Measurements from ENCODE around the gene TOM1L2.

DNA sequence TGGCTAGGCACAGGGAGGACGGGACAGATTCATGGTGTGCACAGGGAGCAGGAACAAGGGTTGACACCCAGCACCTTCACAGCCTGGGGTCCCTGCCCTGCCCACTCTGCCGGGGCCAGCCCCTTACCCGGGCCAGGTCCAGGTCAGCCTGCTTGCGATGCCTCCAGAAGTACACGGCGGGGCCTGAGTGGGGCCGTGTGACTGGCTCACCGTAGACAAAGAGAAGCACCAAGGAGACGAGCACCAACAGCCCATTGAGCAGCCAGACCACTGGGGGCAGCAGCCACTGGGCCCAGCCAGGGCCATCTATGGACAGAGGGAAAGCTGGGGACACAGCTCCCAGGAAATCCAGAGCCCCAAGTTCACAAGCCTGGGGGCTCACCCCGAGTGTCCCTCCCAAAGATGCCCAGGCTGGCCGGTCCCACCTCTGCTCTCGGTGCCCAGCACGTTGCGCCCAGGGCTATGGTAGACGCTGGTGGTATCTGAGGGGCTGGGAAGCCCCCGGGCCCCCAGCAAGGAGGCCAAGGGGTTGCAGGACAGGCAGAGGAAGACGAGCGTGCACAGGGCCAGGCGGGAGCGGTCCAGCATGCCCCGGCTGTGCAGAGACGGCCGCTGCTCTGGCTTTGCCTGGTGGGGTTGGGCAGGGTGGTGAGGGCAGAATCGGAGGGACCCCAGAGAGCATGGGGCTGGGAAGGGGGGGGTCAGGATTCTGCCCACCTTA lies 155.2 kb downstream of the TOM1L2 start:
- TF ChIP-seq, protein P1, sequence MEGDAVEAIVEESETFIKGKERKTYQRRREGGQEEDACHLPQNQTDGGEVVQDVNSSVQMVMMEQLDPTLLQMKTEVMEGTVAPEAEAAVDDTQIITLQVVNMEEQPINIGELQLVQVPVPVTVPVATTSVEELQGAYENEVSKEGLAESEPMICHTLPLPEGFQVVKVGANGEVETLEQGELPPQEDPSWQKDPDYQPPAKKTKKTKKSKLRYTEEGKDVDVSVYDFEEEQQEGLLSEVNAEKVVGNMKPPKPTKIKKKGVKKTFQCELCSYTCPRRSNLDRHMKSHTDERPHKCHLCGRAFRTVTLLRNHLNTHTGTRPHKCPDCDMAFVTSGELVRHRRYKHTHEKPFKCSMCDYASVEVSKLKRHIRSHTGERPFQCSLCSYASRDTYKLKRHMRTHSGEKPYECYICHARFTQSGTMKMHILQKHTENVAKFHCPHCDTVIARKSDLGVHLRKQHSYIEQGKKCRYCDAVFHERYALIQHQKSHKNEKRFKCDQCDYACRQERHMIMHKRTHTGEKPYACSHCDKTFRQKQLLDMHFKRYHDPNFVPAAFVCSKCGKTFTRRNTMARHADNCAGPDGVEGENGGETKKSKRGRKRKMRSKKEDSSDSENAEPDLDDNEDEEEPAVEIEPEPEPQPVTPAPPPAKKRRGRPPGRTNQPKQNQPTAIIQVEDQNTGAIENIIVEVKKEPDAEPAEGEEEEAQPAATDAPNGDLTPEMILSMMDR (IDR thresholded peaks at IDR 0.05), result no peak
- TF ChIP-seq POLR2AphosphoS5 (IDR thresholded peaks at IDR 0.05) (no peak), POLR2A (IDR thresholded peaks at IDR 0.05) (no peak)

Measured in breast epithelium (tissue), 3 donors.